Activated CD8-positive, alpha-beta memory T cell treated with anti-CD3 and anti-CD28 coated beads for 24 hours (primary cell): ENCODE measurements around the gene ITPRID2.
A peak's percentile ranks its signal among the peaks of the same experiment; 100 is the strongest.
"Not testable (repeated sequence)": the region's sequence is repeated elsewhere in the genome, so short reads cannot be mapped to it uniquely, and the experiment has no call there.

Experiments
- DNase-seq: peaks from one replicate; pipeline ENCODE4 v3.0.0-alpha.2; 2020

Gene ITPRID2

DNA sequence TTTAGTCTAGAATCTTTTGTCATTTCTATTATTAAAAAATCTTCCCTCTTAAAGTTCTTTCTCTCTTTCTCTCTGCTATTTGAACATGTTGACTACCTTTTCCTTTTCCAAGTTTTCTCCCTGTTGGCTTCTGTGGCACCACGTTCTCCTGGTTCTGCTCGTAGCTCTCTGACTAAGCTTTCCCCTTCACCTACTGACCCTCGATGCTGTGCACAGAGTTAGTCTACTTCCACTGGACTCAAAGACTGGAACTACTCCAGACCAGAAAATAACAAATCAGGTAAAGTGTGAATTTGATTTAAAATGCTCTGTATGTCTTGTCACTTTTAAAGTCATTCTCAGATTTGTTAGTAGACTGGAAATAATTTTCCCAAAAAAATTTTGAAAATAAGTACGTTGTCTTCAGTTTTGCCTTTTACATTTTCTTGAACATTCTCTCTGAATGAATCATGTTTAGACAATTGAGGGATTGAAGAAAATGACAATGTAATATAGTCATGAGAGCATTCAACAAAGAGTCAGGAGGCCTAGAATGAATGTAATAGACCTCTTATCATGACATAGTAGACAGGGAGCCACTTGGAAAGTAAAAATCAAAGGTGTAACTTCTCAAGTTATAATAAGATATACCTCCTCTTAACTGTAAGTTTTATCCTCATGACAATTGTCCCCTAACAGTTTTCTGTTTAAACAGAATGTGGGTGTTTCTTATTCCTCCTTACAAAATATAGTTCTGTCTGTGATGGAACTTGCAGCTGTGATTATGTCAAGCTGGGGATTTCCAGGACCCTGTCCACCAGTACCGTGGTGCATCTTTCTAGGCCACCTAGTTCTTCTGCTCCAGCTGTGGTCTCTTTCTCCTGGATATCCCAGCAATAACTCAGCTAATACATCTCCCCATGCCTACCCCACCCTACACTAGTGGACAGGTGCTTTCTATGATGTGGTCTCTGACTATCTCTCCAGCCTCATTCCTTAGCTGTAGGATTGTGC, 25.5 kb downstream of the ITPRID2 start:
- no peak for DNase-seq

DNA sequence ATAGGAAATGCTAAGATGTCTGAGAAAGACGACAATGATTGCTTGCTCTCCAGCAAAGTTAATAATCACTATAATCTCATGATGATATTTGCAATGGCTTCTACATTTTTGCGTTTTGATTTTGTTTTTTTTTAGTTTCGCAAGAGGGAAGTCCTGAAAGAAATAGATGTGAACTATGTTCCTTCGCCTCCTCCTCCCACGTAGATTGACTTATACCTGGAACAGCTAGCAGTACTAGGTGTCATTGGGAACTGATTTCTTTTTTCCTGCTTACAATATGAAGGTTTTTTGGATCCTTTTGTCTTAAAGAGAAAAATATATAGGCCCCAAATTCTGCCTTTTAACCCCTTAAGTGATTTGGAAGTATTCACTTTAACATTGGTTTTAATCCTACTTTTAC, 26.7 kb downstream of the ITPRID2 start:
- DNase-seq = no peak

DNA sequence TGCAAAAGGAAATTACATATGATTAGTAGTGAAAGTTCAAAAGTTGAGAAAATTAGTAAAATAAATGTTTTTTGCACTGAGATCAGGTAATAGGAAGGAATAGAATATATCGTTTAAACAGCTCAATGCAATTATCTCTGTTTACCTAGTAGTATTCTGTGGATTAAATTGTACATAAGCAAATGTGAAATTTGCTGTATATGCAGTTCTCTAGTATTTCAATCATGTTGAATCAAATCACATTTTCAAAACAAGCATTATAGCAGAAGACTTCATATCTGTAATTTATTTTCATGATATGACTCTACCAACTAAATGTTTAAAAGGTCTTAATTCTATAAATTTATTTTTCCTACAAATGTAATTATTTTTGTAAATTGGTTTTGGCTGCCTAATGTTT, 31.6 kb downstream of the ITPRID2 start:
- no peak for DNase-seq

DNA sequence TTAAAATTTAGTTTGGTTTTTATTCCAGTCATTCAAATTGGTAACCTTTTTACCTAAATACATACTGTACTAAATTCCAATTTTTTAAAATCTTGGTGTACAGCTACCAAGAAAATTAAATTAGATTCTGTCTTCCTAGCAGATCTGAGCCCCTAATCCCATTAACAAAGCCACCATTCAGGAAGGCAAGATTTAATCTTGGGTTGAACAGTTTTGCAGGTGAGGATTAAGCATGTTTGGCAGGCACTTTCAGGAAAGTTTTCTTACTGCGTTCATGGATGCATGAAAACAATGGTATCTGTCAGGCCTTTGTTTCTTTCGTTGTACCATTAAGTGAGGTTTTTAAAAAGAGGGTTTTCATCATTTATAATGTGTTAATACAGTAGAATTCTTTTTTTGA, 32.8 kb downstream of the ITPRID2 start:
- DNase-seq = no peak

DNA sequence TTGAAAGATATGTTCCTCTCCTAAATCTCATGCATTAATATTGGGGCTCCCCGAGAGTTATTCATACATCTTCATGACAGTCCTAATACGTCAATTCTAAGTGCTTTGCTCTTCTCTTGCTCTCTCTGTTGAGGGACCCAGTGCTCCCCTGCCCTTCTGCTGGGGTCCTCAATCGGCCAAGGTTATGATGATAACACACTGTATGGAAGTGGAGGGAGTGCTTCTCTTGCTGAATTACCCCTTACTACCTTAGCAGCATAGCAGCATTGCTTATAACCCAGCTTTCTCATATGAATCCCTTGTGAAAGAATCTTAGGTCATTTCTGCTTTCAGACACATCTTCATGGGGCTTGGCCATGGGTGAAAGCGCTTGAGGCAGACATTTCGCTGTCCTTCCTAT, 43.2 kb downstream of the ITPRID2 start:
- DNase-seq = no peak

DNA sequence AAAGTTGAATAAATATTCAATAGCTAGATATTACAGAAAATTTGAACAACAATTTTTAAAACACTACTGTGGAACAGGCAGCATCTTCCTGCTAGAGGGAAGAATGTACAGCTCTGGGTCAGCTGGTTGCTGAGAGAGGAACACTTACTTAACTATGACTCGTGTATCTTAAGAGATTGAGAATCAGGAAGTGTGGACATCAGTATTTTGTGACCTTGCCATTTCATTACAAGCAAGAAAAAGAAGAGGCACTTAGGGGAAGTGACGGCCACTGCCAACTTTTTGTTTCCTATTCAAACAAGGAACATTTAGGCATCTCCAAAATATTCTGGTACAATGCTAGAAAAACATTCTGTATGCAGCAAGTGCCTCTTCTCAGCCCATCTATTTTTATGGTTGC, 45.9 kb downstream of the ITPRID2 start:
- no peak for DNase-seq

DNA sequence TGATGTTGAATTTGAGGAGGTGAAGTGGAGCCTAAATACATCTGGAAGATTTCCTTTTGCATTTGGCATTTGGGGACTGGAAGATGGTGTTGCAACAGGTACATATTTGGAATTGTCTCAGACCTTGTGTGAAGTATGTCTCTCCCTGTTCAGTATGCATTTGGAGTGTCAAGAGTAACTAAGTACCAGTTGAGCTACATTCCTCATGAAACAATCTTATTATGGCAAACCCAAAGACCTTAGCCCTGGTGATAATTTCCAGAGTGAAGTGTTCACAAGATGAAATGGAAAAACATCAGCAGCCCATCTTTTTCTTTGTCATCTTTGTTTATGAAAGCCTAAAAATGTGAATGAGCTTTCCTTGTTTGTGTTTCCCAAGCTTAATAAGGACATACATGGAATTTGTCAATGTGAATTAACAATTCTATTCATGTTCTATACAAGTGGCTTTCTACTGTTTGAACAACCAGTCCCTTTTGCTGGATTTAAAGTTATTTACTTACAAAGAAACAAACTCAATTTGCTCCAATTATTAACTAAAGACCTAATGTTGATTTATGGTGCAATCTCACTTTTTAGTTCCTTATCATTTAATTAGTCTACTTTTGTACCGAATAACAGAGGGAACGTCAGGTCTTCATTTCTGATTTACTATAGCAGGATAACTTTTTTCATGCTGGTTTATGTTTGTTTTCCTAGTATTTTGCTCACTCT, 52.0 kb downstream of the ITPRID2 start:
- no peak for DNase-seq

DNA sequence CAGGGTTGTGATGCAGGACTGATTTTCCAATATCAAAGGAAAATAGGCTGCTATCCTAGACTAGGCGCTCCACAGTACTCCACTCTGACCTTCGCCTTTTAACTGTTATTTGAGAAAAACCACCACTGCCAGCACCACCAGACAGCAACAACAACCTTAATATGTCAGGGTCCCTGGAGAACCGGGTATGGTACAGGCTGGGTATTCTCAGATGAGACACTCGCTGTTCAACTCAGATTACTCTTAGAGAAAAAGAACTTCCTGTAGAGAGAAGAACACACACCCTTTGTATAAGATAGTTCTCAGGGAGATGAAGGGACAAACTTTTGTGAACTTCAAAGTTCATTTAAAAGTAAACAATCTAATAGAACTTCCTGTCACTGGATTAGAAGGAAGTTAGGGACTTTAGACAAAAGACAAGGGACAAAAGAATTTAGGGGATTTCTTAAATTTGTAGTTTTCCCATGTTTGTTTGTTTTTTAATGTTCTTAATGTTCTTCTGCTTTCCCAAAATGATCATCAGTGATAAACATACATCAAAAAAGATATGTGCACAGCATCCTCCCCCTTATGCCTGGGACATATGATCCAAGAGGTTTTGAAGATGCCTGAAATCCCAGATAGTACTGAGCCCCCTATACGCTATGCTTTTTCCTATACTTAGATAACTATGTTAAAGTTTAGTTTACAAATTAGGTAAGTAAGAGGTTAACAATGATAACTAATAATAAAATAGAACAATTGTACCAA, 52.8 kb downstream of the ITPRID2 start:
- DNase-seq = no peak

DNA sequence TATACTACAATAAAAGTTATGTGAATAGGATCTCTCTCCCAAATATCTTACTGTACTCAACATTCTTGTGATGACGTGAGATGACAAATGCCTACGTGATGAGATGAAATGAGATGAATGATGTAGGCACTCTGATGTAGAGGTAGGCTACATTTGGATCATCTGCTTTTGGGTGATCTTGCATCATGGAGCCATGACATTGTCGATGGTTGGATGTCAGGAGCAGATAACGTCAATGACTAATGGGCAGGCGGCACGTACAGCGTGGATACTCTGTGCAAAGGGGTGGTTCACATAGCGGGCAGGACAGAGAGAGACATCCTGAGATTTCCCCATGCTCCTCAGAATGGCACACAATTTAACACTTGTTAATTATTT, 53.4 kb downstream of the ITPRID2 start:
- no peak for DNase-seq

DNA sequence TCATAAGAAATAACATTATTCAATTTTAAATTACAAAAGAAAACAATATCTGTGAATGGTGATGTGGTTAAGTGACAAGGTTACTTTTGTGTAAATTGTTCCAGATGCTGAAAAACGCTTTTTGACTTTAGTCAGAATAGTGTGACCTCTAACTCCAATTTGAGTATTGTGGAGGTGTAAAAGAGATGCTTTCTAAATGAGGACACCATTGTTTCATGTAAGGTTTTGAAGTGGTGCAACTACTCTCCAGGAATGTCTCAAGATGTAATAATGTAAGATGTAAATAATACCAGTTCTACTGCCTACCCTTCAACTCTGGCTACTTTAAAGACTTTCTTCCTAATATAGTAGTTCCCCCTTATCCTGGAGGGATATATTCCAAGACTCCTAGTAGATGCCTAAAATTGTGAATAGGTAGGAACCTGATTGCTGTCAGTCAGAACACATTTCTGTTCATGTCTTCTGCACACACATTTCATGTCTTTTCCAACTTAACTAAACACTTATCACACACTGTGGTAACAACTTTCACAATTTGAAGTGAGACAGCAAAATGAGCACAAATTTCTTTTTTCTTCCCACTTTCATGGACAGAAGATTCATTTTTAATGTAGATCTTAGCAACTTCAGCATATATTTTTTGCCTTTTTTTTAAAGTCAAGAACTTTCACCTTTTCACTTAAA, 55.1 kb downstream of the ITPRID2 start:
- no peak for DNase-seq

DNA sequence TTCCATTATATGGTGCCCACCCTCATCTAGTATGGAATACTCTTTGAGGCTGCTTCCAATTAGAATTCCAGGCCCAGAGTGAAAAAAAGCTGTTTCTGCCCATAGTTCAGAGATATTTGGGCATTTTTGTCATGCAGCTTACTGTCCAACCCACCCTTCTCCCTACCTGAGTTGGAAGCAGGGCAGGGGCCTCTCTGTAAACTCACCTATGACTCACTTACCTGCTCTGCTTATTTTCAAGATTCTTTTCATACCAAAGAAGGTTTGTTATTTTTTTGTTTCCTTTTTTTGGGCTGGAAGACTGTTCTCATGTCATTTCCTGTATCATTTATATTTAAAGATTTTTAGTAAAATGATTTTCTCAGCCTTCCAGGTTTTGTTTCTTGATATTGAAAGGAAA, 55.7 kb downstream of the ITPRID2 start:
- no peak for DNase-seq

DNA sequence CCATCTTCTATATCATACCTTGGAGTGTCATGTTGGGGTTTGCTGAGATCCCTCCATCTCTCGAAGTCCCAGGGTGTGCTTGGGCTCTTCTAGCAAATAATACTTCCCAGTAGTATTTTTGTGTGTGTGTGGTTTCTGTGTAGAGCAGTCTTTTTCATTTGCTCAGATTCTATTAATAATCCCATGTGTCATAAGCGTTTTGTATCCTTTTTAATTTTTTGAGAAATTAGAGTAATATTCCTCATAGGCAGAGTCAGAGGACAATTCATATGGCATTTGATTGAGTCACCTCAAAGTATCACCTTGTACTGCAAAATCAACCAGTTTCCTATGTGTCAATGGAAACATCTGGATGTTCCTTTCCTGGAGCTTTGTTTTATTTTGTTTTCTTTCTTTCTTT, 56.7 kb downstream of the ITPRID2 start:
- no peak for DNase-seq

DNA sequence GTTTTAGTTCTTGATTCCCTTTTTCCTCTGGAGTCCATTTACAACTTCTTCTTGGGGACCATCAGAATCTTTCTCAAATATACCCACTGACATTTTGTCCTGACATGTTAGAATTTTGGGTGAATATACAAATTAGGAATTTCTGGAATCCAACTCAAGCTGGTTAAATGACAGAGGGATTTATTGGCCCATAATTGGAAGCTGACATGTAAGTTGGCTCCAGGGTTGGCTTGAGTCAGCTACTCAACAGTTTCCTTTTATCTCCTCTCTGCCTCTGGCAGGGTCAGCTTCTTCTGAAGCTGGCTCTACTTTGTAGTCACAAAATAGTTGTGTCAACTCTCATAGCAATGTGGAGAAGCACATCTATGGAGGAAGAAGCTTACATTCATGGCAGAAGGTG, 57.5 kb downstream of the ITPRID2 start:
- no peak for DNase-seq

DNA sequence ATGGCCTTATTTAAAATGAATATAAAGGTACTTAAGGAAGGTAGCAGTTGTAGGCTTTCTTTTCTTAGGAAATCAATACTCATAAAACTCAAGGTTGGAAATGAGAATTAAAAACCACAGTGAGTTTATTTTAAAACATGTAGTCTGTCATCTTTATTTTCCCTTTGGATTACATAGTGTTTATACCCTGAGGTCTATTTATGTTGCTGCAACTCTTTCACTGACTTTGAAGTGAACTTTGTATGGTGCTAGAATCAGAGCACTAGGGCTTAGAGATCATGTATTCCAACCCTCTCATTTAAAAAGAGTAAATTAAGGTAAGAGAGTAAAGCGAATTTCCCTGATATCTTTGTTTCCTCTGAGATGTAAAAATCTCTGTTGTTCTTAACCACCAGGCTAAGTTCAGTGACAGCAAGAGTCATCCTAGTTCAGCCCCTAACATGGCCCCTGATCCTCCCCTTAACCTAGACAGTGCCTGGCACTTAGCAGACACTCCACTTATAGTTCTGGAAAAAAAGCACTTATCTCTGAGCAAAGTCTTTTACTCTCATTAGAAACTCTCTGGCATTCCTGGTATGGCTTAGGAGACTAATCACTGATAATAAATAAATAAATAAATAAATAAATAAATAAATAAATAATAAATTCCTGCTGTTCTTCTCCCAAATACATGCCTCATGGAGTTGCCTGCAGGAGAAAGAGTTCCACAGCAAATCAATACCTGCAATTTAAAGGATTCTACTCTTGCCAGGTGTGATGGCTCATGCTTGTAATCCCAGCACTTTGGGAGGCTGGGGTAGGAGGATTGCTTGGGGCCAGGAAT, 61.1 kb downstream of the ITPRID2 start:
- DNase-seq = no peak

DNA sequence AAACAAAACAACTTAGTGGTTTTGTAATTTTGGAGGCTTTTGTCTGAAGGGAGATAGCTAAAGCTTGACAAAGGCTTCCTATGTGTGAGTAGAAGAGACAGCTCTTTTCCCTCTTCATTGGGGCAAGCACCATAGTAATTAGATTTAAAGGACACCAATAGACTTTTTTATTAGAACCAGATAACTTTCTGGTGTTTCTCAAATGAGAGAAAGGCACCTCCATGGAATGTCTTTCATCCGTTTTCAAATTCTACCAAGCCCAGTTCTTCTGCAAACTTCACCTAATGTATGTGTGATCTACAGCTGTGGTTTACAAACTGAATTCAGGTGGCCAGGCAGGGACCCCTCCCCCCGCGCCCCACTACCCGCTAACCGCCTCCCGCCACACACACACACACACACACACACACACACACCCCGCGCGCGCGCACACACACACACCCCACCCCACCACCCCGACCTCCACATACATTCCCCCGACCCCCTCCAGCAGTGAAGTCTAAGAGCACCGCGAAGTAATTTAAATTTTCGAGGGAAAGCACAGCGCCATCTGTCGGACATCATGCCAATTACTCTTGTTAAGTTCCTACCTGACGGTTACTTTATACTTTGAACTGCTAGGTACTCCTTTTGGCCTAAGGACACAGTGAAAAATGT, 62.5 kb downstream of the ITPRID2 start:
- DNase-seq = peak; percentile 80

DNA sequence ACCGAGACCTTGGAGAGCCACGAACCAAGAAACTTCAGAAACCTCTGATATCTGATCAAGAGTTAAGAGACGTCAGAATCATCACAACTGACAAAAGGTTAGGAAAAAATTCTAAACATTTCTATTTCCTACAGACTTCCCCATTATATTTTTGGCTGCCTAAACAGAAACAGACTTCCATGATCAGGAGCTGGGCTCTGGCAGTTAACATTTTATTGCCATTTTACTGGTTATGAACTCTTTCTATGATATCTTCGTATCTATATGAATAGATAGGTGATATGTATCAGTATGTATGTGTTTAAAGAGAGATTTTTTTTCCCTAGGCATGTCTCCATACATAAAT, 63.0 kb downstream of the ITPRID2 start:
- DNase-seq = no peak

DNA sequence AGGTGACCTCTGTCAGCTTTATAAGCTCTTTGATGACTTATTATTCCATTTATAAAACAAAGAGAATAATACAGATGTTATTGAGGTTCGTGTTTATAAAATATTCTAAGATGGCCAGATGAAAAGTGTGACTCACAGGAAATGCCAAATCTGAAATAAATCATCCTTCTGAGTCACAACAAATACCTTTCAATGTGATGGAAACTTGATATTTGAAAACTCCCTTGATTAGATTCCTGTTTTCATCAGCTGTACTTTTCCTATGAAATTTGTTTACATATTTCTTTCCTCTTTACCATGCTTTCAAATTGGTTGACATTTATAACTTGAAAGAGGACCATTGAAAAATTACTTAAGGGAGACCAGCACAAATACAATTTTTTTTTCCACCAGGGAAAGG, 63.5 kb downstream of the ITPRID2 start:
- DNase-seq = no peak

DNA sequence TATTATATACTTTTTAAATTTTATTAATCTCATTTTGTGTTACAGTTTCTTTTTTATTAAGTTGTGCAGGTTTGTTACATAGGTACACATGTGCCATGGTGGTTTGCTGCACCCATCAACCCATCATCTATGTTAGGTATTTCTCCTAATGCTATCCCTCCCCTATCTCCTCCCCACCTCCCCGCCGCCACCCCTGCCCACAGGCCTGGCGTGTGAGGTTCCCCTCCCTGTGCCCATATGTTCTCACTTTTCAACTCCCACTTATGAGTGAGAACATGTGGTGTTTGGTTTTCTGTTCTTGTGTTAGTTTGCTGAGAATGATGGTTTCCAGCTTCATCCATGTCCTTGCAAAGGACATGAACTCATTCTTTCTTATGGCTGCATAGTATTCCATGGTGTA, 64.3 kb downstream of the ITPRID2 start:
- DNase-seq = not testable (repeated sequence)

DNA sequence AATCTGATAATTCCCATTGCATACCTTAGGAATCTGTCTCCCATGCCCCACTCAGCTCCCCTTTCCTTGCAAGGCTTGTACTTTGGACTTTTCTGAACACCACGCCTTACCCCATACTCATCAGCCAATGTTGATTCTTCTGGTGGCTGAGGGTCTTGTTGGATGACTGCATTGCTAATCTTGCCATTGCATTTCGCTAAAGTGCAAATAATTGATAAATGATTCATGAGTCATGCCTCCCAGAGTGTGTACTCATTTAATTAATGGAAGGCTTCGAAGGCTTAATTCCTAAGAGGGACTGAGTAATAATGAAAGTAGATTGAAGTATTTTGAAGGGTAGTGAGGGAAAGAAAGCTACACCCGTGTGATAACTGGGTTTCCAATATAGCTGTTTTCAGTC, 66.1 kb downstream of the ITPRID2 start:
- DNase-seq = no peak

DNA sequence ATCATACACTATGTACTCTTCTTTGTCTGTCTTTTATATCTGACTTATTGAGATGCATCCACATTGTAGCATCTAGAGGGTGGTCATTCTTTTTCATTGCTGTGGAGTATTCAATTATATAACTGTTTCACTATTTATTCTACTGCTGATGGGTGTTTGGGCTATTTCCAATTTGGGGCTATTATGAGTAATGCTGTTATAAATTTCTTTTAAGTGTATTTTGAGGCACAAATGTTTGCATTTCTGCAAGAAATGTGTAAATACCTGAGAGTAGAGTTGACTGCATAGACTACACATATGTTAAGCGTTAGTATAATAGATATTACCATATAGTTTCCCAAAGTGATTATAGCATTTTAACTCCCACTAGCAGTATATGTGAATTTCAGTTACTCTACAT, 67.2 kb downstream of the ITPRID2 start:
- DNase-seq = no peak

DNA sequence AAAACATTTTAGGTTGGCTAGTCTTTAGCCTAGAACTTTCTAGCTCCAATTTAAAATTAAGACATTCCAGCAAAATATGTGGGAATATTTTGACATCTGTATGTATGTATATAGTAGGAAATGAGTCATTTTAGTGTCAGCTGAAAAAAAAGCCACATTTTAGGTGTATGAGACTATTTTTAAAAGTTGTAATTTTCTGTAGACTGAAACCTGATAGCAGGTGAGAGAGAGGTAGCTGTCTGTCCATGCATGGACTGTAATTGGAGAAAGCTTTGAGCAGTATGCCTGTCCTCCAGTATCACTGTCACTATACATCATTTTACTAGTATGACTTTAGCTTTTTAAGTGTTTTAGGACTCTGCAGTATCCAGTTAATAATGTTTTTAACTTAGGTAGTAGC, 68.0 kb downstream of the ITPRID2 start:
- no peak for DNase-seq

DNA sequence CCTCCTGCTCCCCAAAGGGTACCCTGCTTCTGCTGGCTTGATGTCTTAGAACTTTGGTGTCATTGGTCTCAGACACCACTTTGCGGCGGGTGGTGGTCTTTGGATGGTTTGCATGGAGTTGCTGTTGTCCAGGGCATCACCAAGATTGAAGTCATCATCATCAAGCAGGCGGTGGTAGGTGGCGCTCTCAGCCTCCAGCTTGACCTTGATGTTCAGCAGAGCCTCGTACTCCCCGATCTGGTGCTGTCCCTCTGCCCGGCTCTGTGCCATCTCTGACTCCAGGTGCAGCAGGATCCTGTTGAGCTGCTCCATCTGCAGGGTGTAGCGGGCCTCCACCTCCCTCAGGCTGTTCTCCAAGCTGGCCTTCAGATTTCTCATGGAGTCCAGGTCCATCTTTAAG, 69.6 kb downstream of the ITPRID2 start:
- not testable (repeated sequence) for DNase-seq
